Coronary artery (tissue), 2 donors: ENCODE results near the gene IRX3.
"Not testable (repeated sequence)": the region's sequence is repeated elsewhere in the genome, so short reads cannot be mapped to it uniquely, and the experiment has no call there.

ENCODE experiments used
- DNase-seq: peaks from one replicate; pipeline ENCODE4 v3.0.0-alpha.2; 2017; ENCODE audit warnings: low spot score
- H3K27ac ChIP-seq, 2 donors: fragments of 200-600 bp; sonication (generic); one replicate each; pipeline ENCODE4 v1.5.1; 2016 to 2019
- H3K4me3 ChIP-seq: fragments of 200-600 bp; sonication (generic); 2 replicates; pipeline ENCODE4 v1.5.1; 2016; ENCODE audit warnings: mild to moderate bottlenecking, moderate library complexity
- TF ChIP-seq, protein P1 (sequence below): fragments of 200-600 bp; sonication (generic); IDR thresholded peaks from one replicate; pipeline ENCODE4 v1.5.1; 2019; ENCODE audit warnings: antibody characterized with exemption

IRX3 gene

DNA sequence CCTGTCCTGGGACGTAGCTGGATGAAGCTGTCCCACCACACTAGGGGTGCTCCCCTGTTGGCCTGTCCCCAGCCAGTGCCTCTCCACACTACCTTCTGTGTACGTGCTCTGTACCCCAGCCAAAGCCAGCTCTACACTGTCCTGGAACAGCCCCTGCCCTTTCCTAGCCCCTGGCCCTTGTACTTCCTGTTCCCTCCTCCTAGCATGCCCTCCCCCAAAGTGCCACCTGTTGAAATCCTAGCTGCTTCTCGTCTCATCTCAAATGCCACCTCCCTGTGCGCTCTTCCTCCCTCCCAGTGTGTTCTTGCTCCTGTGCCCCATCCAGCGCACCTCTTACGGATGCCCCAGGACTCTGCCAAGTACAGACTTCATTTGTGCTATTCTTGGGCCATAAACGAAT lies 33.5 kb downstream of the IRX3 start:
- no peak for DNase-seq
- Histone ChIP-seq H3K4me3 (no peak overlapping the region), H3K27ac (no peak overlapping the region)
- TF ChIP-seq, protein P1, sequence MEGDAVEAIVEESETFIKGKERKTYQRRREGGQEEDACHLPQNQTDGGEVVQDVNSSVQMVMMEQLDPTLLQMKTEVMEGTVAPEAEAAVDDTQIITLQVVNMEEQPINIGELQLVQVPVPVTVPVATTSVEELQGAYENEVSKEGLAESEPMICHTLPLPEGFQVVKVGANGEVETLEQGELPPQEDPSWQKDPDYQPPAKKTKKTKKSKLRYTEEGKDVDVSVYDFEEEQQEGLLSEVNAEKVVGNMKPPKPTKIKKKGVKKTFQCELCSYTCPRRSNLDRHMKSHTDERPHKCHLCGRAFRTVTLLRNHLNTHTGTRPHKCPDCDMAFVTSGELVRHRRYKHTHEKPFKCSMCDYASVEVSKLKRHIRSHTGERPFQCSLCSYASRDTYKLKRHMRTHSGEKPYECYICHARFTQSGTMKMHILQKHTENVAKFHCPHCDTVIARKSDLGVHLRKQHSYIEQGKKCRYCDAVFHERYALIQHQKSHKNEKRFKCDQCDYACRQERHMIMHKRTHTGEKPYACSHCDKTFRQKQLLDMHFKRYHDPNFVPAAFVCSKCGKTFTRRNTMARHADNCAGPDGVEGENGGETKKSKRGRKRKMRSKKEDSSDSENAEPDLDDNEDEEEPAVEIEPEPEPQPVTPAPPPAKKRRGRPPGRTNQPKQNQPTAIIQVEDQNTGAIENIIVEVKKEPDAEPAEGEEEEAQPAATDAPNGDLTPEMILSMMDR = no peak

GRCh38 chr16:54248863-54249710 lies 37.5 kb downstream of the IRX3 start:
- Histone ChIP-seq H3K27ac (no peak overlapping the region), H3K4me3 (no peak overlapping the region)
- TF ChIP-seq, protein P1 = no peak
- no peak for DNase-seq

DNA sequence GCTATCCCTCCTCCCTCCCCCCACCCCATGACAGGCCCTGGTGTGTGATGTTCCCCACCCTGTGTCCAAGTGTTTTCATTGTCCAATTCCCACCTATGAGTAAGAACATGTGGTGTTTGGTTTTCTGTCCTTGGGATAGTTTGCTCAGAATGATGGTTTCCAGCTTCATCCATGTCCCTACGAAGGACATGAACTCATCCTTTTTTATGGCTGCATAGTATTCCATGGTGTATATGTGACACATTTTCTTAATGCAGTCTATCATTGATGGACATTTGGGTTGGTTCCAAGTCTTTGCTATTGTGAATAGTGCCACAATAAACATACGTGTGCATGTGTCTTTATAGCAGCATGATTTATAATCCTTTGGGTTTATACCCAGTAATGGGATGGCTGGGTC lies 38.9 kb downstream of the IRX3 start:
- not testable (repeated sequence) for H3K27ac ChIP-seq, H3K4me3 ChIP-seq, DNase-seq

DNA sequence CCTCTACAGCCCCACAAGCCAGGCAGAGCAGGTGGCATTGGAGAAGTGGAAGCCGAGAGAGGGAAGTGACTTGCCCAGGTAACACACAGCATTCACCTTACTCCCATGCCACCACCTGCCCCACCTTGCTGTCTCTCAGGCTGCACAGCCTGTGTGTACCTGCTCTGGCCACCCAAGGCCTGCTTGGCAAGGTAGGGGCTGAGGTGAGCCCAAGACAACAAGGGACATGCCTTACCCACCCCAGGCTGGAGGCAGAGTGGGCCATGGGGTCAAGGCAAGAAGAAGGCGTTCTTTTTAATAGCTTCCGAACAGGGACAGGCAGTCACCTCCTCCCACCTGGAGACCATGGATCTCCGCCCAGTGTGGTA lies 40.1 kb downstream of the IRX3 start:
- Histone ChIP-seq H3K4me3 (no peak overlapping the region), H3K27ac (no peak overlapping the region)
- TF ChIP-seq, protein P1 = no peak
- DNase-seq = peak; percentile 54

DNA sequence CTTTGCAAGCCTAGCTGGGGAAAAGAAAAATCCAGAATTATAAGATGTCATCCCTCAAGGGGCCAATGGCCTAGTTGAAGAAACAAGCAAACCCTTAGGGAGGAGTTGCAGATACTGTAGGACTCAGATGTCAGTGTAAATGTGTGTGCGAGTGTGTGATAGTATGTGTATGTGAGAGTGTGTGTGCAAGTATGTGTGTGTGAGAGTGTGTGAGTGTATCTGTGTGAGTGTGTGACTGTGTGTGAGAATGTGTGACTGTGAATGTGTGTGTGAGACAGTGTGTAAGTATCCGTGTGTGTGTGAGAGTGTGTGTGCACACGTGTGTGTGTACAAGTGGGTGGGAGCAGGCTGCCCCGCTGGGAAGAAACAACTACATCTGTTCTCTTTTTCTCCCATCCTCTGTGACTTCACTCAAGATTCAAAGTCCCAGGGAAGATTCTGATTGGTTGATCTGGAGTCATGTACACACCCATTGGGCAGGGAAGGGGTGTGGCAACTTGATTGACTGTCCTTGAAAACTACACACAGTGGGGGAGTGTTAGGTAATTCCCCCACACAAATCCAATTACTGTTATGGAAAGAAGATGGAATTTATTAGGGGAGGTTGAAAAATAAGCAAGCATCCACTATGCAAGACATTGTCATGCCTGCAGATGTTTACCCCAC lies 40.7 kb downstream of the IRX3 start:
- Histone ChIP-seq H3K4me3 (no peak overlapping the region), H3K27ac (no peak overlapping the region)
- TF ChIP-seq, protein P1 = no peak
- DNase-seq = peak; percentile 9

GRCh38 chr16:54244061-54244886 lies 42.3 kb downstream of the IRX3 start:
- no peak overlapping the region for H3K4me3 ChIP-seq
- TF ChIP-seq, protein P1 = no peak
- DNase-seq = peak; percentile 62

DNA sequence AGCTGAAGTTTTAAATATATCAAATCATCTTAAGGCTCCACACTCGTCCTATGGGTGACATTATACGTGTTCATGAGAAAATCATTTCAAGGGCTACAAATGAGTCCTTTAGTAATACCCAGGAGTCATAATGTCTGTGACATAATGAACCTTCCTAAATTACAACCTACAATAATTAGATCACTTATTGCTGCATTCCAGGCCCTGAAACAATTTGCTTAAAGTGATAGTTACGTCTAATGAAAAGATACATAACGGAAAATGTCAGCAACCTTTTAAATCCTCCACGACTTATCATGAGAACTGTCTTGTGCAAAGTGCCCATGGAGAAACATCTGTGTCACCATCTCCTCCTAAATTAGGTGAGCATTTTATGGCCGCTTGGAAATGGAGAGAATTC lies 43.4 kb downstream of the IRX3 start:
- H3K27ac ChIP-seq = no peak overlapping the region
- TF ChIP-seq, protein P1 = no peak
- no peak for DNase-seq
- H3K4me3 ChIP-seq = no peak overlapping the region

More at GRCh38 chr16:54244061-54244886, 42.3 kb downstream of the IRX3 start:
- H3K27ac ChIP-seq = no peak overlapping the region
